ENCODE results near the gene RGL3.
"Not testable (repeated sequence)": the region's sequence is repeated elsewhere in the genome, so short reads cannot be mapped to it uniquely, and the experiment has no call there.

RGL3 gene

GRCh38 chr19:11421371-11422098 is 2.4 kb upstream of the RGL3 start:
- DNase-seq (ENCODE audit: low spot score): no peak

GRCh38 chr19:11420429-11421370 is 1.6 kb upstream of the RGL3 start:
- DNase-seq (ENCODE audit: low spot score): no peak

GRCh38 chr19:11418094-11418548 is 993 bp downstream of the RGL3 start:
- no peak for DNase-seq (ENCODE audit: low spot score)

GRCh38 chr19:11416346-11417052 is 2.6 kb downstream of the RGL3 start:
- DNase-seq (ENCODE audit: low spot score): no peak

GRCh38 chr19:11414544-11414943 is 4.6 kb downstream of the RGL3 start:
- no peak for DNase-seq (ENCODE audit: low spot score)

- no peak for DNase-seq (ENCODE audit: low spot score)
These were observed 8.4 kb downstream of the RGL3 start for GRCh38 chr19:11410682-11411081.

- no peak for DNase-seq (ENCODE audit: low spot score)
These were observed 10.5 kb downstream of the RGL3 start for GRCh38 chr19:11408591-11408990.

- not testable (repeated sequence) for DNase-seq (ENCODE audit: low spot score)
These were observed 12.3 kb downstream of the RGL3 start for GRCh38 chr19:11406703-11407236.

- no peak for DNase-seq (ENCODE audit: low spot score)
These were observed 13.1 kb downstream of the RGL3 start for GRCh38 chr19:11405846-11406643.

GRCh38 chr19:11404588-11405222 is 14.4 kb downstream of the RGL3 start:
- DNase-seq (ENCODE audit: low spot score): no peak

- no peak for DNase-seq (ENCODE audit: low spot score)
These were observed 17.1 kb downstream of the RGL3 start for GRCh38 chr19:11401808-11402543.

- no peak for DNase-seq (ENCODE audit: low spot score)
These were observed 18.3 kb downstream of the RGL3 start for GRCh38 chr19:11400798-11401197.

- no peak for DNase-seq (ENCODE audit: low spot score)
These were observed 19.4 kb downstream of the RGL3 start for GRCh38 chr19:11399667-11400066.

- DNase-seq (ENCODE audit: low spot score): no peak
These were observed 22.0 kb downstream of the RGL3 start for GRCh38 chr19:11397089-11397610.

- DNase-seq (ENCODE audit: low spot score): no peak
These were observed 28.0 kb downstream of the RGL3 start for GRCh38 chr19:11390933-11391680.

- DNase-seq (ENCODE audit: low spot score): no peak
These were observed 28.8 kb downstream of the RGL3 start for GRCh38 chr19:11390359-11390758.

GRCh38 chr19:11387162-11388034 is 31.7 kb downstream of the RGL3 start:
- DNase-seq (ENCODE audit: low spot score): no peak

- no peak for DNase-seq (ENCODE audit: low spot score)
These were observed 34.4 kb downstream of the RGL3 start for GRCh38 chr19:11384778-11385129.

All from SK-N-DZ (cell line).